T-cell (primary cell): ENCODE results near the gene CHID1. TPM values are rescaled to one million over a fixed set of nuclear protein-coding genes. Genes with fewer than 3 reads are reported as not detected.

Experiments
- ATAC-seq, 4 experiments: fragments of 200-7000 bp in 3 of 4; fragments of 150-1000 bp in 1 of 4; cut with Tn5 transposase; replicated peaks in 1 of 4; 1 replicate in 3 of 4; 2 replicates in 1 of 4; pipeline ENCODE4 v1.10.0; 2021; ENCODE audit warnings: moderate library complexity in 3 of 4, mild to moderate bottlenecking in 2 of 4, moderate number of reproducible peaks in 1 of 4
- CTCF ChIA-PET, 2 donors: fragments of 300-600 bp; sonication (Branson Sonifier 250); formaldehyde crosslinking; loops; one replicate each; lab custom pipeline; 2022; ENCODE audit warnings: antibody characterized with exemption in 2 of 2; lab: Charles Lee
- POLR2A ChIA-PET, 2 donors: fragments of 300-600 bp; sonication (Branson Sonifier 250); formaldehyde crosslinking; loops; one replicate each; lab custom pipeline; 2022; ENCODE audit warnings: antibody characterized with exemption in 2 of 2; lab: Charles Lee
- DNase-seq, 35 experiments: peaks; one replicate each; pipeline versions ENCODE4 v3.0.0 to v3.0.0-alpha.2; 2013 to 2023
- H3K27ac ChIP-seq: one replicate; pipeline ENCODE4 v1.5.1; 2013; ENCODE audit warnings: low read length
- H3K27me3 ChIP-seq, 2 experiments: replicated peaks in 1 of 2; 1 replicate in 1 of 2; 2 replicates in 1 of 2; pipeline versions ENCODE4 v1.6.1 to v1.7.0; 2013; ENCODE audit warnings: low read length in 1 of 2, mixed read lengths in 1 of 2; ENCODE audit not compliant: control insufficient read depth in 2 of 2, insufficient read depth in 2 of 2; ENCODE audit errors: extremely low read depth in 1 of 2
- H3K36me3 ChIP-seq, 2 donors: 1 replicate in 1 of 2; 2 replicates in 1 of 2; pipeline versions ENCODE4 v1.6.1 to v1.7.0; 2013; ENCODE audit warnings: low read length in 1 of 2; ENCODE audit not compliant: control insufficient read depth in 2 of 2, insufficient read depth in 1 of 2; ENCODE audit errors: extremely low read depth in 1 of 2
- H3K4me1 ChIP-seq, 2 experiments: 1 replicate in 1 of 2; 2 replicates in 1 of 2; pipeline versions ENCODE4 v1.6.1 to v1.7.0; 2013; ENCODE audit warnings: low read length in 2 of 2, mixed read lengths in 1 of 2; ENCODE audit not compliant: insufficient read depth in 2 of 2, control insufficient read depth in 1 of 2; ENCODE audit errors: extremely low read depth in 1 of 2
- H3K4me3 ChIP-seq, 2 donors: 1 replicate in 1 of 2; 2 replicates in 1 of 2; pipeline versions ENCODE4 v1.5.1 to v1.7.0; 2013; ENCODE audit warnings: mild to moderate bottlenecking in 2 of 2, low read length in 1 of 2, moderate library complexity in 1 of 2; ENCODE audit not compliant: control insufficient read depth in 1 of 2; ENCODE audit errors: extremely low read depth in 1 of 2
- H3K9me3 ChIP-seq: 2 replicates; pipeline ENCODE4 v1.7.0; 2013
- H3K27ac Mint-ChIP-seq, 2 donors: one replicate each; pipeline ENCODE4 v1.8.0; 2020 to 2021; ENCODE audit warnings: mild to moderate bottlenecking in 2 of 2, mixed read lengths in 2 of 2
- H3K27me3 Mint-ChIP-seq, 2 donors: one replicate each; pipeline ENCODE4 v1.8.0; 2021 to 2022; ENCODE audit warnings: mixed read lengths in 2 of 2
- H3K36me3 Mint-ChIP-seq: one replicate; pipeline ENCODE4 v1.8.0; 2021; ENCODE audit warnings: mixed read lengths
- H3K4me1 Mint-ChIP-seq, 3 donors: one replicate each; pipeline ENCODE4 v1.8.0; 2020 to 2022; ENCODE audit warnings: mixed read lengths in 3 of 3, mild to moderate bottlenecking in 1 of 3
- H3K4me3 Mint-ChIP-seq, 3 donors: one replicate each; pipeline ENCODE4 v1.8.0; 2020 to 2022; ENCODE audit warnings: mild to moderate bottlenecking in 3 of 3, mixed read lengths in 3 of 3, moderate library complexity in 3 of 3
- H3K9me3 Mint-ChIP-seq, 3 donors: one replicate each; pipeline ENCODE4 v1.8.0; 2020 to 2022; ENCODE audit warnings: mixed read lengths in 3 of 3
- WGBS: methylation state at CpG from one replicate; pipeline ENCODE4 v1.1.5; 2013; ENCODE audit warnings: missing lambda C conversion rate; ENCODE audit not compliant: insufficient coverage; 5-methylcytosine and 5-hydroxymethylcytosine counted together
- total RNA-seq, 35 experiments: library from RNA in 6 of 35; stranded (reverse) in 6 of 35; fragments of 120-200 nt in 1 of 35; gene quantifications; one replicate each; pipeline versions ENCODE4 v1.2.1 to v1.2.4 and lab custom pipeline; 2013 to 2026

Gene CHID1
- total RNA-seq, 5 donors from 2014 or later (not counting 1 experiment from before 2014, with no cell fraction given) = 39.0 to 68.4 (median 51.2) TPM

GRCh38 chr11:858053-858761 is 52.4 kb downstream of the CHID1 start:
- Mint-ChIP-seq H3K27ac (no peak overlapping the region), H3K4me1 (peaks cover 0 to 4% (median 0%) of the 10 kb centered on the region in 3 donors), H3K9me3 (no peaks in the 10 kb centered on the region), H3K27me3 (no peaks in the 10 kb centered on the region), H3K4me3 (no peak overlapping the region), H3K36me3 (no peaks in the 10 kb centered on the region)
- no peak for ATAC-seq
- H3K4me1 ChIP-seq = peaks cover 0 to 6% of the 10 kb centered on the region in 2 experiments
- no peaks in the 10 kb centered on the region for H3K36me3 ChIP-seq
- H3K27ac ChIP-seq = no peak overlapping the region
- ChIA-PET POLR2A (interaction anchor here in 1 of 2 donors (0.7 kb wide), 1 partner anchor 10 kb away, joined by 7 read pairs; no protein-coding TSS in a partner anchor), CTCF (no interaction called here)
- H3K27me3 ChIP-seq = peaks cover 0 to 10% of the 10 kb centered on the region in 2 experiments
- no peak overlapping the region for H3K4me3 ChIP-seq
- WGBS = 89% methylated on average over 22 of the region's 27 CpGs
- no peaks in the 10 kb centered on the region for H3K9me3 ChIP-seq
- no peak for DNase-seq

- 90% methylated on average over 4 of the region's 8 CpGs for WGBS
- H3K27ac Mint-ChIP-seq = no peak overlapping the region
Measured at GRCh38 chr11:856397-856796, 54.2 kb downstream of the CHID1 start.

GRCh38 chr11:855796-856195 is 54.8 kb downstream of the CHID1 start:
- POLR2A ChIA-PET = no interaction called here
- Mint-ChIP-seq H3K9me3 (no peaks in the 10 kb centered on the region), H3K27ac (no peak overlapping the region), H3K4me1 (peaks cover 0 to 4% (median 0%) of the 10 kb centered on the region in 3 donors), H3K27me3 (no peaks in the 10 kb centered on the region), H3K4me3 (no peak overlapping the region), H3K36me3 (no peaks in the 10 kb centered on the region)
- H3K4me3 ChIP-seq = no peak overlapping the region
- 91% methylated on average over 12 of the region's 12 CpGs for WGBS
- DNase-seq (no peak), ATAC-seq (no peak)
- no peaks in the 10 kb centered on the region for H3K9me3 ChIP-seq
- CTCF ChIA-PET = no interaction called here
- peaks cover 0 to 27% of the 10 kb centered on the region in 2 experiments for H3K27me3 ChIP-seq
- peaks cover 0 to 6% of the 10 kb centered on the region in 2 experiments for H3K4me1 ChIP-seq
- no peak overlapping the region for H3K27ac ChIP-seq
- H3K36me3 ChIP-seq = no peaks in the 10 kb centered on the region

More at GRCh38 chr11:856397-856796, 54.2 kb downstream of the CHID1 start:
- Mint-ChIP-seq H3K27me3 (no peaks in the 10 kb centered on the region), H3K4me1 (peaks cover 0 to 4% (median 0%) of the 10 kb centered on the region in 3 donors), H3K4me3 (no peak overlapping the region), H3K36me3 (no peaks in the 10 kb centered on the region), H3K9me3 (no peaks in the 10 kb centered on the region)
- no peaks in the 10 kb centered on the region for H3K36me3 ChIP-seq
- POLR2A ChIA-PET = no interaction called here
- no peak for DNase-seq
- CTCF ChIA-PET = no interaction called here
- no peak overlapping the region for H3K27ac ChIP-seq
- peaks cover 0 to 21% of the 10 kb centered on the region in 2 experiments for H3K27me3 ChIP-seq
- no peak overlapping the region for H3K4me3 ChIP-seq
- ATAC-seq = no peak
- H3K9me3 ChIP-seq = no peaks in the 10 kb centered on the region
- peaks cover 0 to 6% of the 10 kb centered on the region in 2 experiments for H3K4me1 ChIP-seq

- 83% methylated on average over 7 of the region's 7 CpGs for whole genome bisulfite sequencing
- H3K4me3 Mint-ChIP-seq = no peak overlapping the region
- no peak for ATAC-seq
- H3K27ac Mint-ChIP-seq = no peak overlapping the region
- no peaks in the 10 kb centered on the region for H3K36me3 Mint-ChIP-seq
- ChIA-PET POLR2A (no interaction called here), CTCF (no interaction called here)
- peaks cover 0 to 6% of the 10 kb centered on the region in 2 experiments for H3K4me1 ChIP-seq
- H3K27ac ChIP-seq = no peak overlapping the region
- no peaks in the 10 kb centered on the region for H3K9me3 ChIP-seq
- no peak overlapping the region for H3K4me3 ChIP-seq
- H3K36me3 ChIP-seq = no peaks in the 10 kb centered on the region
- no peaks in the 10 kb centered on the region for H3K9me3 Mint-ChIP-seq
- H3K27me3 Mint-ChIP-seq = no peaks in the 10 kb centered on the region
- peaks cover 0 to 30% of the 10 kb centered on the region in 2 experiments for H3K27me3 ChIP-seq
- H3K4me1 Mint-ChIP-seq = peaks cover 0 to 4% (median 0%) of the 10 kb centered on the region in 3 donors
- no peak for DNase-seq
Measured at GRCh38 chr11:855330-855674, 55.3 kb downstream of the CHID1 start.

- ChIA-PET POLR2A (no interaction called here), CTCF (no interaction called here)
- ATAC-seq = no peak
- peaks cover 0 to 4% (median 0%) of the 10 kb centered on the region in 3 donors for H3K4me1 Mint-ChIP-seq
- H3K27ac Mint-ChIP-seq = no peak overlapping the region
- no peak overlapping the region for H3K4me3 Mint-ChIP-seq
- Histone ChIP-seq H3K27ac (no peak overlapping the region), H3K9me3 (no peaks in the 10 kb centered on the region), H3K4me1 (peaks cover 0 to 8% of the 10 kb centered on the region in 2 experiments), H3K4me3 (no peak overlapping the region), H3K36me3 (no peaks in the 10 kb centered on the region), H3K27me3 (peaks cover 0 to 28% of the 10 kb centered on the region in 2 experiments)
- 88% methylated on average over 19 of the region's 20 CpGs for WGBS
- DNase-seq = no peak
- no peaks in the 10 kb centered on the region for H3K9me3 Mint-ChIP-seq
- H3K36me3 Mint-ChIP-seq = no peaks in the 10 kb centered on the region
- H3K27me3 Mint-ChIP-seq = no peaks in the 10 kb centered on the region
Measured at GRCh38 chr11:854601-855329, 55.8 kb downstream of the CHID1 start.

GRCh38 chr11:853682-854448 is 56.7 kb downstream of the CHID1 start:
- no peak overlapping the region for H3K4me3 Mint-ChIP-seq
- Histone ChIP-seq H3K9me3 (no peaks in the 10 kb centered on the region), H3K4me3 (no peak overlapping the region), H3K36me3 (no peaks in the 10 kb centered on the region), H3K27ac (no peak overlapping the region), H3K27me3 (peaks cover 0 to 31% of the 10 kb centered on the region in 2 experiments), H3K4me1 (peaks cover 3 to 13% of the 10 kb centered on the region in 2 experiments)
- ATAC-seq = no peak
- H3K9me3 Mint-ChIP-seq = no peaks in the 10 kb centered on the region
- 84% methylated on average over 22 of the region's 27 CpGs for WGBS
- no peak for DNase-seq
- peaks cover 0 to 6% (median 0%) of the 10 kb centered on the region in 3 donors for H3K4me1 Mint-ChIP-seq
- H3K27me3 Mint-ChIP-seq = no peaks in the 10 kb centered on the region
- ChIA-PET CTCF (no interaction called here), POLR2A (interaction anchor here in 1 of 2 donors (0.6 kb wide), 1 partner anchor 11 kb away, joined by 3 read pairs; the partner anchor contains the start of gene TSPAN4)
- H3K36me3 Mint-ChIP-seq = no peaks in the 10 kb centered on the region
- no peak overlapping the region for H3K27ac Mint-ChIP-seq
